HepG2 (cell line): Measurements from ENCODE around the gene CES2. TPM values are rescaled to one million over a fixed set of nuclear protein-coding genes. Genes with fewer than 3 reads are reported as not detected.

Source experiments
- ATAC-seq: fragments of 200-7000 bp; cut with Tn5 transposase; 3 replicates; pipeline ENCODE4 v1.9.1; 2020; ENCODE audit warnings: mild to moderate bottlenecking, moderate library complexity
- BruUV-seq: library from RNA; stranded (reverse); fragments of 400-500 nt; replicated peaks from 2 replicates; lab custom pipeline; 2021; lab: Mats Ljungman, UMichigan
- CTCF ChIA-PET: fragments of 300-600 bp; formaldehyde crosslinking; extraction: SDS; loops from one replicate; lab custom pipeline; 2021; ENCODE audit warnings: low total read pairs, inconsistent platforms, low intra/inter-chr PET ratio; lab: Yijun Ruan, JAX
- POLR2A ChIA-PET: fragments of 350-600 bp; sonication (Branson Sonifier 250); formaldehyde crosslinking; loops from one replicate; lab custom pipeline; 2020; ENCODE audit warnings: antibody characterized with exemption, inconsistent platforms; lab: Yijun Ruan, JAX
- DNase-seq: peaks from one replicate; pipeline ENCODE4 v3.0.0-alpha.2; 2015; ENCODE audit warnings: low spot score
- FAIRE-seq: peaks from 3 replicates; lab custom pipeline; 2011; peaks lifted over from hg19 to GRCh38; lab: Jason Lieb, UNC
- H2AFZ ChIP-seq: one replicate; pipeline ENCODE4 v1.6.1; 2011; ENCODE audit warnings: low read length, inconsistent platforms
- H3K27ac ChIP-seq: fragments of 300-600 bp; 3 replicates; pipeline ENCODE4 v1.8.0; 2011; ENCODE audit warnings: mixed run types, mild to moderate bottlenecking, mixed read lengths, low read length, inconsistent platforms; ENCODE audit not compliant: insufficient read depth; ENCODE audit errors: extremely low read length
- H3K27me3 ChIP-seq, 2 experiments: fragments of 200-600 bp in 1 of 2; 2 replicates in 1 of 2; 3 replicates in 1 of 2; pipeline versions ENCODE4 v1.6.0 to v1.8.0; 2011; ENCODE audit warnings: low read length in 2 of 2, mild to moderate bottlenecking in 2 of 2, moderate library complexity in 2 of 2, inconsistent platforms in 1 of 2; ENCODE audit not compliant: insufficient read depth in 2 of 2, control insufficient read depth in 1 of 2
- H3K36me3 ChIP-seq, 2 experiments: fragments of 200-600 bp in 1 of 2; replicated peaks in 1 of 2; 2 replicates in 1 of 2; 3 replicates in 1 of 2; pipeline versions ENCODE4 v1.5.1 to v1.8.0; 2011; ENCODE audit warnings: low read length in 2 of 2, inconsistent platforms in 1 of 2; ENCODE audit not compliant: insufficient read depth in 2 of 2, control insufficient read depth in 1 of 2
- H3K4me1 ChIP-seq: 2 replicates; pipeline ENCODE4 v1.5.1; 2012; ENCODE audit warnings: low read length, inconsistent platforms; ENCODE audit not compliant: insufficient read depth
- H3K4me2 ChIP-seq: 2 replicates; pipeline ENCODE4 v1.6.0; 2011; ENCODE audit warnings: low read depth, low read length, inconsistent platforms
- H3K4me3 ChIP-seq, 3 experiments: fragments of 200-600 bp in 1 of 3; sonication (generic), shearing (Covaris generic) in 1 of 3; replicated peaks in 1 of 3; 2 replicates each; pipeline ENCODE4 v1.5.1; 2011 to 2016; ENCODE audit warnings: low read length in 3 of 3, inconsistent platforms in 2 of 3, low read depth in 2 of 3, mild to moderate bottlenecking in 2 of 3, control low read depth in 1 of 3, mixed read lengths in 1 of 3; ENCODE audit not compliant: insufficient read depth in 1 of 3
- H3K79me2 ChIP-seq: one replicate; pipeline ENCODE4 v1.6.1; 2011; ENCODE audit warnings: low read length, inconsistent platforms; ENCODE audit not compliant: insufficient read depth
- H3K9ac ChIP-seq: 2 replicates; pipeline ENCODE4 v1.6.0; 2011; ENCODE audit warnings: mild to moderate bottlenecking, low read depth, low read length, inconsistent platforms; ENCODE audit not compliant: insufficient read depth
- H3K9me3 ChIP-seq: 2 replicates; pipeline ENCODE4 v1.5.1; 2012; ENCODE audit warnings: mild to moderate bottlenecking, low read length
- H4K20me1 ChIP-seq: 2 replicates; pipeline ENCODE4 v1.6.0; 2011; ENCODE audit warnings: inconsistent platforms, mild to moderate bottlenecking, low read length, moderate library complexity; ENCODE audit not compliant: insufficient read depth
- CCDC6 ChIP-seq: sonication (generic); formaldehyde crosslinking; IDR thresholded peaks from 2 replicates; pipeline ENCODE4 v1.8.1; 2022; ENCODE audit warnings: mild to moderate bottlenecking, missing genetic modification reagents, moderate library complexity
- CHD2 ChIP-seq: IDR thresholded peaks from 2 replicates; pipeline ENCODE4 v1.6.1; 2011; ENCODE audit warnings: low read depth, low read length, improper control_type of control experiment
- EED ChIP-seq: sonication (generic); formaldehyde crosslinking; IDR thresholded peaks from 2 replicates; pipeline ENCODE4 v1.5.0; 2020; ENCODE audit warnings: mild to moderate bottlenecking, missing genetic modification reagents
- HCFC1 ChIP-seq: fragments of 150-350 bp; IDR thresholded peaks from 2 replicates; pipeline ENCODE4 v1.6.1; 2014; ENCODE audit warnings: low read depth, low read length
- HOXD1 ChIP-seq: sonication (generic); formaldehyde crosslinking; IDR thresholded peaks from 2 replicates; pipeline ENCODE4 v1.5.0; 2020; ENCODE audit warnings: missing genetic modification reagents
- JDP2 ChIP-seq: sonication (generic); formaldehyde crosslinking; IDR thresholded peaks from 2 replicates; pipeline ENCODE4 v1.8.1; 2022; ENCODE audit warnings: missing genetic modification reagents, borderline replicate concordance
- KDM3A ChIP-seq: IDR thresholded peaks from 2 replicates; pipeline ENCODE4 v1.6.1; 2018; ENCODE audit warnings: low read depth, missing compliant biosample characterization
- SOX5 ChIP-seq: IDR thresholded peaks from 2 replicates; pipeline ENCODE4 v1.6.1; 2016; ENCODE audit warnings: borderline replicate concordance
- ZC3H4 ChIP-seq: sonication (generic); formaldehyde crosslinking; IDR thresholded peaks from 2 replicates; pipeline ENCODE4 v1.4.0; 2020; ENCODE audit warnings: missing genetic modification reagents, borderline replicate concordance
- ZMYM4 ChIP-seq: sonication (generic); formaldehyde crosslinking; IDR thresholded peaks from 2 replicates; pipeline ENCODE4 v1.8.1; 2023; ENCODE audit warnings: mild to moderate bottlenecking, missing genetic modification reagents
- ZNF24 ChIP-seq: fragments of 450-650 bp; IDR thresholded peaks from 2 replicates; pipeline ENCODE4 v1.6.1; 2017; ENCODE audit warnings: antibody characterized with exemption, mild to moderate bottlenecking
- ZNF607 ChIP-seq: sonication (generic); formaldehyde crosslinking; IDR thresholded peaks from 2 replicates; pipeline ENCODE4 v1.5.1; 2020; ENCODE audit warnings: missing genetic modification reagents, mild to moderate bottlenecking, borderline replicate concordance
- ZNF7 ChIP-seq: IDR thresholded peaks from 2 replicates; pipeline ENCODE4 v1.6.1; 2016; ENCODE audit warnings: missing biosample characterization, missing genetic modification reagents
- ZNF746 ChIP-seq: sonication (generic); formaldehyde crosslinking; IDR thresholded peaks from 2 replicates; pipeline ENCODE4 v1.8.0; 2022; ENCODE audit warnings: mild to moderate bottlenecking, missing genetic modification reagents
- ZNF775 ChIP-seq: sonication (generic); formaldehyde crosslinking; IDR thresholded peaks from 2 replicates; pipeline ENCODE4 v1.4.0; 2020; ENCODE audit warnings: missing genetic modification reagents, mild to moderate bottlenecking, moderate library complexity, borderline replicate concordance
- WGBS: methylation state at CpG from one replicate; pipeline ENCODE4 v1.1.6; 2017; ENCODE audit warnings: low lambda C conversion rate; 5-methylcytosine and 5-hydroxymethylcytosine counted together
- in situ Hi-C: cut with HindIII; loops from 2 replicates; pipeline ENCODE4 v1.10.0; 2017; ENCODE audit warnings: low pct_unique_long_range_greater_than_20kb; ENCODE audit not compliant: extremely low pct_ligation_motif_present
- intact Hi-C: fragments of 100-400 bp; cut with micrococcal nuclease; formaldehyde crosslinking; loops from one replicate; pipeline ENCODE4 v1.10.0; 2022; ENCODE audit not compliant: unreplicated experiment
- polyA plus RNA-seq, 8 experiments: library from polyadenylated mRNA; depleted of rRNA in 3 of 8; stranded (reverse) in 7 of 8; unstranded in 1 of 8; fragments of >200 nt; fragmentation: Illumina TruSeq in 4 of 8; extraction: Trizol in 4 of 8; gene quantifications; 2 replicates each; pipeline versions ENCODE4 v1.2.1 to v1.2.3, GENCODE V29; 2011 to 2016; ENCODE audit warnings: low read depth in 4 of 8, missing spikeins in 1 of 8, mixed read lengths in 1 of 8; ENCODE audit not compliant: insufficient read depth in 1 of 8
- total RNA-seq, 5 experiments: library from RNA; depleted of rRNA; stranded (reverse); fragments of >200 nt; fragmentation: Illumina TruSeq; extraction: Trizol; gene quantifications; 2 replicates each; pipeline ENCODE4 v1.2.3, GENCODE V29; 2016; ENCODE audit warnings: low read depth in 1 of 5
- TF ChIP-seq, protein P1 (sequence below): sonication (generic); formaldehyde crosslinking; IDR thresholded peaks from 2 replicates; pipeline ENCODE4 v1.4.0; 2020; ENCODE audit warnings: missing genetic modification reagents
- TF ChIP-seq, protein P2 (sequence below): sonication (generic); formaldehyde crosslinking; IDR thresholded peaks from 2 replicates; pipeline ENCODE4 v1.4.0; 2020; ENCODE audit warnings: missing genetic modification reagents, low read depth, mild to moderate bottlenecking, borderline replicate concordance
- TF ChIP-seq, protein P3 (sequence below): sonication (generic); formaldehyde crosslinking; IDR thresholded peaks from 2 replicates; pipeline ENCODE4 v1.4.0; 2020; ENCODE audit warnings: missing genetic modification reagents

CES2 gene
- total and polyA plus RNA-seq, 2 of the 13 experiments (the other 11 are each of a cell fraction or from before 2014, with no cell fraction given): 50.6 to 63.8 TPM

DNA sequence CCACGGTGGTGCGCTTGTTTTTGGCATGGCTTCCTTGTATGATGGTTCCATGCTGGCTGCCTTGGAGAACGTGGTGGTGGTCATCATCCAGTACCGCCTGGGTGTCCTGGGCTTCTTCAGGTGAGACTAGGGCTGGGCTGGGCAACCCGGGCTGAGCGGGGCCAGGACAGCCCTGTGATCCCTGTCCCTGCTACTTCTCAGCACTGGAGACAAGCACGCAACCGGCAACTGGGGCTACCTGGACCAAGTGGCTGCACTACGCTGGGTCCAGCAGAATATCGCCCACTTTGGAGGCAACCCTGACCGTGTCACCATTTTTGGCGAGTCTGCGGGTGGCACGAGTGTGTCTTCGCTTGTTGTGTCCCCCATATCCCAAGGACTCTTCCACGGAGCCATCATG lies 4.9 kb downstream of the CES2 start (continued):
- TF ChIP-seq, protein P1, sequence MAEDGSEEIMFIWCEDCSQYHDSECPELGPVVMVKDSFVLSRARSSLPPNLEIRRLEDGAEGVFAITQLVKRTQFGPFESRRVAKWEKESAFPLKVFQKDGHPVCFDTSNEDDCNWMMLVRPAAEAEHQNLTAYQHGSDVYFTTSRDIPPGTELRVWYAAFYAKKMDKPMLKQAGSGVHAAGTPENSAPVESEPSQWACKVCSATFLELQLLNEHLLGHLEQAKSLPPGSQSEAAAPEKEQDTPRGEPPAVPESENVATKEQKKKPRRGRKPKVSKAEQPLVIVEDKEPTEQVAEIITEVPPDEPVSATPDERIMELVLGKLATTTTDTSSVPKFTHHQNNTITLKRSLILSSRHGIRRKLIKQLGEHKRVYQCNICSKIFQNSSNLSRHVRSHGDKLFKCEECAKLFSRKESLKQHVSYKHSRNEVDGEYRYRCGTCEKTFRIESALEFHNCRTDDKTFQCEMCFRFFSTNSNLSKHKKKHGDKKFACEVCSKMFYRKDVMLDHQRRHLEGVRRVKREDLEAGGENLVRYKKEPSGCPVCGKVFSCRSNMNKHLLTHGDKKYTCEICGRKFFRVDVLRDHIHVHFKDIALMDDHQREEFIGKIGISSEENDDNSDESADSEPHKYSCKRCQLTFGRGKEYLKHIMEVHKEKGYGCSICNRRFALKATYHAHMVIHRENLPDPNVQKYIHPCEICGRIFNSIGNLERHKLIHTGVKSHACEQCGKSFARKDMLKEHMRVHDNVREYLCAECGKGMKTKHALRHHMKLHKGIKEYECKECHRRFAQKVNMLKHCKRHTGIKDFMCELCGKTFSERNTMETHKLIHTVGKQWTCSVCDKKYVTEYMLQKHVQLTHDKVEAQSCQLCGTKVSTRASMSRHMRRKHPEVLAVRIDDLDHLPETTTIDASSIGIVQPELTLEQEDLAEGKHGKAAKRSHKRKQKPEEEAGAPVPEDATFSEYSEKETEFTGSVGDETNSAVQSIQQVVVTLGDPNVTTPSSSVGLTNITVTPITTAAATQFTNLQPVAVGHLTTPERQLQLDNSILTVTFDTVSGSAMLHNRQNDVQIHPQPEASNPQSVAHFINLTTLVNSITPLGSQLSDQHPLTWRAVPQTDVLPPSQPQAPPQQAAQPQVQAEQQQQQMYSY: no peak
- no peak for TF ChIP-seq ZNF7 (CRISPR knock-in tag)

DNA sequence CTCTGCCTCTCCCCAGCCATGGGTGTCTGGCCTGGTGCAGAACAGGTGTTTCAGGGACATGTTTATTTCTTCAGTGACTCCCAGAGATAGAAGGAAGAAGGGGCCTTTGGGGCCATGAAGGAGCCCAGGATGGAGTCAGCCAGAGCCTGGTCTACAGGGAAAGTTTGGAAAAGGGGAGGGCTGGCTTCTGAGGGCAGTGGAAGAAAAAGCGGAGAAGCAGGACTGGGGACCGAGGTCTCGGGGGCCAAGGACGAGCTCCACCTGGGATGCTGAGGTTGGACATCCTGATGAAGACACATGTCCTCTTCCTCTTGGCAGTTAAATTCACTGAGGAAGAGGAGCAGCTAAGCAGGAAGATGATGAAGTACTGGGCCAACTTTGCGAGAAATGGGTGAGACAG lies 7.7 kb downstream of the CES2 start:
- H3K9me3 ChIP-seq: no peaks in the 10 kb centered on the region
- peaks cover 21% of the 10 kb centered on the region for H3K4me1 ChIP-seq
- peaks cover 0 to under 1% of the 10 kb centered on the region in 2 experiments; a peak in 1 of 5 replicates for H3K27me3 ChIP-seq
- TF ChIP-seq ZNF24: no peak
- TF ChIP-seq, protein P2, sequence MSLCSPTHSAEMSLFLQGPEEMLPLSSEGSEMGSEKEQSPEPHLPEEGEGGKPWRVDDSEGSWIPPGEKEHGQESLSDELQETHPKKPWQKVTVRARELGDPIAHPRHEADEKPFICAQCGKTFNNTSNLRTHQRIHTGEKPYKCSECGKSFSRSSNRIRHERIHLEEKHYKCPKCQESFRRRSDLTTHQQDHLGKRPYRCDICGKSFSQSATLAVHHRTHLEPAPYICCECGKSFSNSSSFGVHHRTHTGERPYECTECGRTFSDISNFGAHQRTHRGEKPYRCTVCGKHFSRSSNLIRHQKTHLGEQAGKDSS (CRISPR knock-in tag): no peak
- no peak for TF ChIP-seq KDM3A (CRISPR knock-in tag)
- no peak for TF ChIP-seq ZMYM4
- TF ChIP-seq HOXD1: no peak
- no peak for TF ChIP-seq ZNF746 (CRISPR knock-in tag)
- no peak for TF ChIP-seq SOX5 (CRISPR knock-in tag)
- no peak for TF ChIP-seq ZC3H4 (CRISPR knock-in tag)
- TF ChIP-seq, protein P3, sequence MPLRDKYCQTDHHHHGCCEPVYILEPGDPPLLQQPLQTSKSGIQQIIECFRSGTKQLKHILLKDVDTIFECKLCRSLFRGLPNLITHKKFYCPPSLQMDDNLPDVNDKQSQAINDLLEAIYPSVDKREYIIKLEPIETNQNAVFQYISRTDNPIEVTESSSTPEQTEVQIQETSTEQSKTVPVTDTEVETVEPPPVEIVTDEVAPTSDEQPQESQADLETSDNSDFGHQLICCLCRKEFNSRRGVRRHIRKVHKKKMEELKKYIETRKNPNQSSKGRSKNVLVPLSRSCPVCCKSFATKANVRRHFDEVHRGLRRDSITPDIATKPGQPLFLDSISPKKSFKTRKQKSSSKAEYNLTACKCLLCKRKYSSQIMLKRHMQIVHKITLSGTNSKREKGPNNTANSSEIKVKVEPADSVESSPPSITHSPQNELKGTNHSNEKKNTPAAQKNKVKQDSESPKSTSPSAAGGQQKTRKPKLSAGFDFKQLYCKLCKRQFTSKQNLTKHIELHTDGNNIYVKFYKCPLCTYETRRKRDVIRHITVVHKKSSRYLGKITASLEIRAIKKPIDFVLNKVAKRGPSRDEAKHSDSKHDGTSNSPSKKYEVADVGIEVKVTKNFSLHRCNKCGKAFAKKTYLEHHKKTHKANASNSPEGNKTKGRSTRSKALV (CRISPR knock-in tag): no peak
- TF ChIP-seq CCDC6: no peak
- TF ChIP-seq EED: no peak
- no peak for TF ChIP-seq CHD2
- TF ChIP-seq HCFC1: no peak
- no peak for TF ChIP-seq ZNF775 (CRISPR knock-in tag)
- TF ChIP-seq JDP2 (CRISPR knock-in tag): no peak
- TF ChIP-seq ZNF607 (CRISPR knock-in tag): no peak
- POLR2A ChIA-PET: interaction anchor here (1.2 to 1.4 kb wide), 2 partner anchors 9 to 37 kb away, joined by 3 read pairs; partner anchors contain the start of gene CIAO2B
- no TSS peak for BruUV-seq
- no peak overlapping the region for H3K4me2 ChIP-seq
- H3K4me3 ChIP-seq: no peak overlapping the region
- H2AFZ ChIP-seq: no peak overlapping the region
- ATAC-seq: no peak
- WGBS: 94% methylated on average over 5 of the region's 5 CpGs
- H3K9ac ChIP-seq: no peak overlapping the region
- intact Hi-C loops: no loop called here
- CTCF ChIA-PET: no interaction called here
- H3K79me2 ChIP-seq: no peaks in the 10 kb centered on the region
- H3K36me3 ChIP-seq: peaks cover 32 to 60% of the 10 kb centered on the region in 2 experiments
- no peaks in the 10 kb centered on the region; the same call in 1 of the 2 replicates for H4K20me1 ChIP-seq
- no peak for DNase-seq
- in situ Hi-C loops: no loop called here
- H3K27ac ChIP-seq: no peak overlapping the region
- FAIRE-seq: no peak
